Parietal lobe (tissue), 1 donor: ENCODE data around the gene TRPV6. TPM values are rescaled to one million over a fixed set of nuclear protein-coding genes. Genes with fewer than 3 reads are reported as not detected.

Experiments
- total RNA-seq: library from RNA; depleted of rRNA; stranded (reverse); fragments of >200 nt; gene quantifications from one replicate; pipeline ENCODE4 v1.2.3, GENCODE V29; 2014

TRPV6 gene
- 0.94 TPM for total RNA-seq

DNA sequence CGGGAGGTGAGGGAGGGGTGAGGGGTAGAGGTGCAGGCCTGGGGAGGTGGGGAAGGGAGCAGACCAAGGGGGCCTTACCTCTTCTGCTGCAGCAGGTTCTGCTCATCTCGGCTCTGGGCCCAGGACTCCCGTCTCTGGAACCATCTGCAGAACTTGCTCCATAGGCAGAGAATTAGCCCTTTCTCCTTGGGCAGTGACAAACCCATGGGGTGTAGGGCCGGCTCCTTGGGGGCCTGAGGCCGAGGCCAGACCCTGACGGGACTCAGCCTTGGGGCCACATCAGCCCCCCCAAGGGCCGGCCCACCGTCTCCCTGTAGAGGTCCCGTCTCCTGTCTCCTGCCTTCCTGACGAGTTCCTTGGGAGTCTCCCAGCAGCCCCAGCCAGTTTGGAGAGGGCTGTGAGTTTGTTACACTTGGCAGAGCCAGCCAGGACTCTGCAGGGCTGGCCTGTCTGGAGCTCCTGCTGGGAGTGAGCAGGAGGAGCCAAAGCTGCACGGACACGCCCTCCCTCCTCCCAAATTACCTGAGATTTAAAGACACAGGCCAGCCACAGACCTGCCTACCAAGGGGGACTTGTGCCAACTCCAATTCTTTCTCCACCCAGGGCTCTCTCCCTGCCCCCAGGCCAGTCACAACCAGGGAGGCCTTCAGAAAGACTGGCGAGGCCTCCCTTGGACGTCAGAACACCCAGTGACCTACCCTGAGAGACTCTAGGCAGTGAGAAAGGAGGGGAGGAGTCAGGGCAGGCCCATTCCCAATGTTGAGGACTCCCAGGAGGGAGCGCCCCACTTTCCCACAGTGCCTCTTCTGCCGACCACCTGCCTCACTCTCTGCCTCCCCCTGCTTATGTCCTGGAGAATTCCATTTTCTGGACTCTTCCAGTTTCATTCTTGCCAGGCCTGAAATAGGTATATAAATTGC lies at the start of gene TRPV6:
TSS of gene TRPV6 (minus strand) at position 435 of the 920 bp plus-strand sequence.

DNA sequence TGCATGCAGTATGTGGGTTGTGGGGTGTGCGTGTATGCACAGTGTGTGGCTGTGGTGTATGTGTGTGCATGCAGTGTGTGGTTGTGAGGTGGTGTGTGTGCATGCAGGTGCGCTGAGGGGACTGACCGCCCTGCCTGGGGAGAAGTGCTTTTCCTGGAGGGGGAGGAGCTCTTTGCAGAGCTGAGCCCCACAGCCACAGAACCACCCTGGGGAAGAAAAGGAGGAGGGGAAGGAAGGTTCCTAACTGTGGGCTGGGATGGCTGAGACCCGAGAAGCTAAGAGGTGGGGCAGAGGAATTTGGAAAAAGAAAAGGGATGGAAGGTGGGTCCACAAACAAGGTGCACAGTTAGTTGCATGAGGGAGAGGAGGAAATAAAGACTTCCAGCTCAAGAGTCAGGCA lies 48.1 kb upstream of the TRPV6 start, which contains the start of gene TRPV5:
TSS of gene TRPV5 (minus strand) at position 123 of the 400 bp plus-strand sequence. CDS start 287 bp downstream, outside the sequence.

DNA sequence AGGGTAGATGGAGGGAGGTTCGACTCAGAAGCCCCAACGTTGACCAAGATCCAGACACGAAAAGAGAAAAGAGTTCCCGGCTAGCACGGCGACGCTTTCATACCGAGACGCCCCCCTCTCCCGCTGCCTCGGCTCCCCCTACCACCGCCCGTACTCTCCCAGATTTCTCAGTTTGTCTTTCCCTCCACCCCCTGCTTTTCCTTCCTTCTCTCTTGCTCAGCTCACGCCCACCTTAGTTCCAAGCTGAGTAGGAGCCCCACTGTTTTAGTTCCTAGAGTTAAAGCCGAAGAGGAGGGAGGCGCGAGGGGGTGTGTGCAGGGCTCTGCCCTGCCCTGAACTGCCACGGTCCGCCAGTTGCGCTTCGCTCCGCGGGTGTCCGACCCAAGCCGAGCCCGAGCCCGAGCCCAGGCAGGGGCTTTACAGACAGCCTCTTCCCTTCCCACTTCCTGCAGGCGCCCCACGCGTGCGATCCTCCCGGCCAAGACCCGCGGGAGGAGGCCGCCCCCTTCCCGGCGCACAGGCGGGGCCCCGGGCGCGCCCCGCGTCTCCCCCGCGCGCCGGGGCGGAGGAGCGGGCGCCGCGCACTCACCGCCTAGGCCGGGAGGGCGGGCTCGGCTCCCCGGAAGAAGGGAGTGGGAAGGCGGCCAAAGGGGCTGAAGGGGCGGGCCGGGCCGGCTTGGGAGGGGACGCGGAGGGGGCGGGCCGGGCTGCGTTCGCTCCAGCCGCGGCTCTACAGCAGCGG lies 31.0 kb downstream of the TRPV6 start, which contains the start of gene EPHB6:
TSS of gene EPHB6 (plus strand) at position 705 of the 742 bp plus-strand sequence. CDS start 8,152 bp downstream, outside the sequence.

Other genes starting within 250 kb of the TRPV6 start
- not detected for gene PRSS1, start 136.3 kb downstream of the TRPV6 start, total RNA-seq
- gene PRSS2, start 114.8 kb downstream of the TRPV6 start, total RNA-seq: not detected
- 57.3 TPM for gene EPHB6, start 30.7 kb downstream of the TRPV6 start, total RNA-seq
- 0.31 TPM for gene TRPV5, start 48.0 kb upstream of the TRPV6 start, total RNA-seq
- gene LLCFC1, start 53.7 kb upstream of the TRPV6 start, total RNA-seq: not detected
- 3.8 TPM for gene KEL, start 76.6 kb upstream of the TRPV6 start, total RNA-seq
- 5.6 TPM for gene OR9A2, start 141.4 kb upstream of the TRPV6 start, total RNA-seq
- not detected for gene OR6V1, start 166.6 kb upstream of the TRPV6 start, total RNA-seq
- gene PIP, start 246.3 kb upstream of the TRPV6 start, total RNA-seq: not detected